OCI-M2 (cell line): Measurements from ENCODE around the gene ZDHHC1.

Experiments
- DNase-seq: peaks from one replicate; lab custom pipeline; 2025; ENCODE audit not compliant: unreplicated experiment; lab: John Stamatoyannopoulos, UW

Gene ZDHHC1

DNA sequence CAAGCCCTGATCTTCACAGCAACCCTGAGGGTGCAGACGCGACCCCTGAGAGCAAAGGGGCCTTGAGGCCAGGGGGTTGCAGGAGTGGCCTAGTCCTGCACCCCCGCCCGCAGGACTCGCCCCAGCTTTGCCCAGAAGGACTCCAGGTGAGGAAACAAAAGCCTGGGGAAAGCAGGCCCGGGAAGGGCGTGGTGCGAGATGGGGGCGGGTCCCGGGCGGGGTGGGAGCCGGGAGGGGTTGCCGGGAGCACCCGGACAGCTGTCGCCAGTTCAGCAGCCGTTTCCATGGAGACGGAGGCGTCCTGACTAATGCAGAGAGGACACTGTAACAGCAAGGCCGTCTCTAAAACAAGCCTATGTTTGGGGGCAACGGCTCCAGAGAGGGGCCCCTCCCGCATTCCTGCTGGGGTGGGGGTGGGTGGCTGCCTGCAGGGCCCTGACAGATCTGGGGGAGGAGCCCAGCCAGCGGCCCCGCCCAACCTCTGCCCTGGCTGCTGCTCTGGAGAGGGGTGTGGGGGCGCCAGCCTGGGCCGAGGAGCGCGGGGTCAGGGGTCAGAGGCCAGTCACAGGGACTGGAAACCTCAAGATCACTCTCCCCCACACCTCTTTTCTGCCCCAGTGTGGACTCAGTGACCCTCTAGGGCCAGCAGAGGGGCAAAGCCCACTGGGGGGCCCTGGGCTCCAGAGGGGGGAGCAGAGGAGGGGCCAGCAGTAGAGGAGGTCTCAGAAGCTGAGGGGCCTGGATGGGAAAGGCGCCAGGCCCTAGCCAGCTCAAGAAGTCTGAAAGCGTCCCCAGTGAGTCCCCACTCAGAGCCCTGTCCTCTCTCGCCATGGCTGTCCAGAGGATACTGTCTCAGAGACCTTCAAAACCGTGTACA lies 19.9 kb downstream of the ZDHHC1 start:
- DNase-seq = no peak

DNA sequence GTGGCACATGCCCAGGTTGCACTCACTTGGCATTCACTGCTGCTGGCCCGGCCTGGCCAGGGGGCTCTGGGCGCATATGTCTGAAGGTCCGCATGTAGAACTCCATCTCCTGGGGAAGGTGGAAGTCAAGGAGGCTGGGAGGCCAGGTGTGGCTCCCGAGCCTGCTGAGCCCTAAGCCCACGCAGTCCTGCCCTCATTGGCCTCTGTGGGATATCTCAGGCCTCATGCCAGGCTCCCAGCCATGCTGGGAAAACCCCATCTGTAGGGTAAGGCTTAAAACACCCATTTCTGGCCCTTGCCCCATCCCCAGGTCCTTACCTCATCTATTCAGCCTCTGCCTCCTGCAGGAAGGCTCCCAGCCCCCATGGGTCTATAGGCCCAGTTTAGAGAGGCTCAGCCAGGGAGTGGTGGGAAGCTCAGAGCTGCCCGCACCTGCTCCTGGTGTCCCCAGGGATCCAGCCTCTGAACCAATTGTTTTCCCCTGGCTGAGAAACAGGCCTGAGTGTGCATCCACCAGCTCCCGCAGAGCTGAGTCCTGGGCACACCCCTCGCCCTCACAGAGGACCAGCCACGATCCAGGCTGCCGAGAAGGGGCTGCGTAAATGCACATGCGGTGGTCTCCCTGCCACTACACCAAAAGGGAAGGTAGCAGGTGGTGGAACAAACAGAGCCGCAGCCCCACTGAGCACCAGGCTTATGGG lies 20.7 kb downstream of the ZDHHC1 start:
- DNase-seq = no peak

DNA sequence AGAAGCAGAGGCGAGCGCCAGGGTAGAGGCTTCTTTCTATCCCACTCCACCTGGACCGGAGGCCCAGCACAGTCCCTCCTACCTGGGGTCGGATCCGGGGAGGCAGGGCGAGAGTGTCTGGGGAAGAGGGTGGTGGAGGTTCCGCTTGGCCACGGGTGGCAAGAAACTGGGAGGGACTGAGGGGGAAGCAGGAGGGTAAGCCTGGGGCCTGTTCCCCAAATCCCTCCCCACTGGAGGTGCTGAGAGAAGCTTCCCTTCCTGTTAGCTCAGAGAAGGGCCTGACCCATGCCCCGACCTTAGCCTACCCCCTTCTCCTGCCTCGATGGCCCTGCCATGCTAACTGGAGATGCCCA lies 21.2 kb downstream of the ZDHHC1 start:
- no peak for DNase-seq

- no peak for DNase-seq
Measured at GRCh38 chr16:67394155-67395104, 21.8 kb downstream of the ZDHHC1 start.

GRCh38 chr16:67393788-67394154 lies 22.5 kb downstream of the ZDHHC1 start:
- no peak for DNase-seq

DNA sequence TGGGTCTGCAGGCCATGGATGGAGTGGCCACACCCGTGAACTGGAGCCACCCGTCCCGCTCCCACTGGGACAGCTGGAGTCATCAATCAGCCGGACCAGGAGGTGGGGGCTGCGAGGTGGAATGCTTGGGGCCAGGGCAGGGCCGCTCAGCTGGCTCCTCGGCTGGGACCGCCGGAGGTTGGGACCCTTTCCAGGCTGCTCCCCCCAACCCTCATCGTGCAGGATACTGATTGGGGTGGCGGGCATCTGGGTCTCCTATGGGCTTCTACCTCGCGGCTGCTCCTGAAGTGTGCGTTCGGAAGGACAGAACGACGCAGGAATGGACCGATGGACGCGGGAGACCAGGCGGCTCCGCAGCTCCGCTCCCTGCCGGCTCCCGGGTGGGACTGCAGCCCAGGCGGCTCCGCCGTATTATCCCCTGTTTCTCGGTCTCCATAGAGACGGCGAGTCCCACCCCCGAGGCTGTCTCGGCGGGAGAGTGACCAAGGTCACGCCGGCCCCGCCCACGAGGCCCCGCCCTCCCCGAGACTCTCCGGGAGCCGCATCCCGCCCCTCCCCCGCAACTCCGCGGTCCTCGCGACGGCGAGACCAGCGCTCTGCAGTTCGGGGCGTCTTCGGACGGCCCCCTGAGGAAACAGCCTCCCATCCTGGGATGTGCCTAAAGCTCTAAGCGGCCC lies 23.0 kb downstream of the ZDHHC1 start, which contains the start of gene TPPP3:
Gene TPPP3, minus strand, starts transcription at position 388 of the 677 bp plus-strand sequence. CDS start 2,387 bp downstream, outside the sequence.
- DNase-seq = no peak

DNA sequence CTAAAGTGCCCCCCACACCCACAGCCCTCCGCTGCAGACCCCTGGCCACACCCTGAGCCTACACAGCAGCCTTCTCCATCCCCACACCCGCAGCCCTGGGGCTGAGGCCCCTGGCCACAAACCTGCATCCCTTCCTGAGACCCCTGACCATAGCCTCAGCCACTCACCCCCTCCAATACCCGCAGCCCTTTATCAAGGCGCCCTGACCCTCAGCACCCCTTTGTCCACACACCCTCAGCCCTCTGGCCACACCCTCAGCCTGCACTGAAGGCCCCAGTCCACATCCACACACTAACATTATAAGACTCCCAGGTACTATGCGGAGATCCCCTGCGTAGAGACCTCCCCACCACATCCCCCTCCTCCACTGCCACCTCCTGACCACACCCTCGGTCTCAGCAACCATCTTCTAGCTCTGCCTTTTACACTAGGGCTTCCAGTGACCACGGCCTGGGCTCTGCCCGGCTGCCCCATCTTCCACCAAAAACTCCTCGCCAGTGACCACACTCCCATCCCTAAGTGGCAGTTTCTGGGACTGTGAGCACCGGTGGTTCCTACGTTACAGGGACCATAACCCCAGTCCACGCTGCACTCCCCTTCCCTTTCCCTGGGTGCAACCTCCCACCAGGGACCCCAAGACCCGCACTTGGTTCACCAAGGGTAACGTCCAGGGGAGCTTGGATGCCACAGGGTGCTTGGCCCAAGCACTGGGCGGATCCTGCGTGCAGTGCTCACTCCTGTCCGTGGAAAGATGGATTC lies 23.8 kb downstream of the ZDHHC1 start:
- no peak for DNase-seq

DNA sequence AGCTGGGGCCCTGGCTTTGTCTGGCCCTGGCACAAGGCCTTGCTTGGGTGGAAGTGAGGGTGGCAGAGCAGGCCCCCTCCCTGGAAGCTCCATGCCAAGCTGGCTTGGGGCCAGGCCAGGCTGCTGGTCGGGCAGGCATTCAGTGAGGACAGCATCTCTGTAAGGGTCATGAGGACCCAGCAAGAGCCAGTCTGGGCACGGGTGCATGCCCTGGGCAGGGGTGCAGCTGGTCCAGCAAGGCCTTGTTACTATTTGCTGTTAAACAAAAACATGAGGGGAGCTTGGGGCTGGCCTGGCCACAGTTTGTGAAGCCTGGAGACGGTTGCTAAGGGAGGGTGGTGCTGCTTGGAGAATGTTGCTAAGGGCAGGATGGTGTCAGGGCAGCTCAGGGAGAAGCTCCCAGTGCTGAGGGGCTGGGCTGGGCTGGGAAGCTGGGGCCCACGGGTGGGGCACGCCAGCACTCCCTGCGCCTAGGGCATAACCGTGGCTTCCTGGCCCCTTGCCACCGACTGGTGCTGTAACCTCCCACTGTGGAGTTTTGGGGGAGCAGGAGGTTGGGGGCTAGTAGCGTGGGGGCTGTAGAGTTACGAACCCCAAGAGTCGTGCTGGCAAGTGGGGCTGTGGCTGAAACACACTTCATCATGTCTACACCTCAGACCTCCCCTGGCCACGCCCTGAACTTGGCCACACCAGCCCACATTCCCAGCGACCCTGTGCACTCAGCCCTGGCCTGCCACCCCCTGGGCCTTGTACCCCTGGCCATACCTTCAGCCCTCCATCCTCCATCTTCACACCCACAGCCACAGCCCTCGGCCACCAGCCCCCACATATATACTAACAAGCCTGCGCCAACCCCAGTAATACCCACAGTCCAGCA lies 24.6 kb downstream of the ZDHHC1 start:
- DNase-seq = no peak

DNA sequence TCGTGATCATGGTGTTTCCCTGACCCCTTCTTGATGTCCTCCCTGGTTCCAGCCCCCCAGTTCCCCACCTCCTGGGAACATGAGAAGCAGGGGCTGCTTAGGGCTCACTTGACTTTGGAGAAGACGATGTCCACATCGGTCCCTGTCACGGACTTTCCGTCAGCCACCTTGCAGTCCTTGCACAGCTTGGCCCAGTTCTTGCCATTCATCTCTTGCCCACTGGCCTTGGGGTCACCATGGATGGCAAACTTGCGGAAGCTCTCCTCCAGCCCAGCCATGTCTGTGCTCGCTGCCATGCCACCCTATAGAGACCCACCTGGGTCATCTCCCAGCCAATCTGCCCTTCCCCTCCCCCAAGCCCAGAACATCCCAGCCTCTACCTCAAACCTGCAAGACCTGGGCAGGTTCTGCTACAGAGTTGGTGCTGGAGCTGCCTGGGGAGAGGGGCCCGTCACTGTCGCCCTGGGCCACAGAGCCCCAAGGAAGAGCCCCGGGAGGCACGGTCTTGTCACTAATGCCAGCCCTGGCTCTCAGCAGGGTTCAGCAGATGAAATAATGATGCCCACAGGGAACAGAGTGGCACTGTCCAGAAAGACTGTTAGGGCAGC lies 25.4 kb downstream of the ZDHHC1 start:
- no peak for DNase-seq

DNA sequence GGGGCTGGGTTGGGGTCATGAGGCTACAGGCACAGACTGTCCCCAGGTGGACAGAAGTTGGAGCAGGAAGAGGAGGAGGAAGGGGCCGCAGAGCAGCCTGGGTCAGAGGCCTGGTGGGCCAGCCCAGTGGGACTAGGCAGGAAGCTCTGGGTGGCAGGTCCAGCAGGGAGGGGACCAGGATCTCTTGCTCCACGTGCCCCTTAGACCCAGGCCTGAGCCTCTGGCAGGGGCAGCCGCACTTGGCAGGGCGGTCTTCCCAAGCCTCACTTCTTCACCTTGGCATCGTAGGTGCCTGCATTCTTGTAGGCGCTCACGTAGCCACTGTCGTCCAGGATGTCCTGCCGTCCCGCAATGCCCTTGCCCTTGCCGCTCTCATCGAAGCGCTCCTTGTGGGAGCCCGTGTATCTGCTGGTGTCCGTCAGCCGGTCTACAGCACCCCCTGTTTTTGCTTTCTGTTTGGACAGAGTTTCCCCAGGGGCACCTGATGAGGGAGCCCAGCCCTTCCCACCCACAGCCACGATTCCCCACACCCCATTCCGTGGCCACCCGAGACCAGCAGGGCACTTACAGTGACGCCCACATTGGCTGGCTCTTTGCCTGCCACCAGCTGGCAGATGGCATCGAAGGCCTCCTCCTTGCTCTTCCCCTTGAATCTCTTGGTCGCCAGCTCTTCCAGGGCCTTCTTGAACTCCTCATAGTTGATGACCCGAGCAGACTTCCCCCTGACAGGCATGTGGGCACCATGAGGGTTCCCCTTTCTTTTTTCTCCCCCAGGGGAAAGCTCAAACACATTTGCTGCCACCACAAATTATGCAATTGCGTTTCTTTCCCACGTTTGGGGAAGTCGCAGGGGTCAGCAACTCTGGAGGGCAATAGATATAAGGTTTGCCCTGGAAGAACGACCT lies 26.1 kb downstream of the ZDHHC1 start:
- no peak for DNase-seq

DNA sequence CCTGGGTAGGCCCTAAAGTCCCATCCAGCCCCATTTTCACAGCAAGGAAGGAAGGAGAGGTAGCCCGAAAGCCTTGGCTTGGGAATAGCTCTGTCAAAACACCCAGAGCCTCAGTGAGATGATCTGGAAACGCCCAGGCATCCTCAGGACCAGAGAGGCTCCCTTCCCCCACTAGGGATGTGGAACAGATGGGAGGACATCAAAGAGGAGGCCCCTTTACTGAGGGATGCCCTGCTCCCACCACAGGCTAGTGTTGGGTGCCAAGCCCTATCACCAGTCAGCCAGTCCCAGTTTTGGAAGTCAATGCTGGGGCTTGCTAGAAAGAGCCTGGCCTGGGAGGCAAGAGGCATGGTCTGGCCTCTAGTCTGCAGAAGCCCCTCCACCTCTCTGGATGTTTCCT lies 27.7 kb downstream of the ZDHHC1 start:
- DNase-seq = no peak

- no peak for DNase-seq
Measured at GRCh38 chr16:67388191-67388590, 28.1 kb downstream of the ZDHHC1 start.

DNA sequence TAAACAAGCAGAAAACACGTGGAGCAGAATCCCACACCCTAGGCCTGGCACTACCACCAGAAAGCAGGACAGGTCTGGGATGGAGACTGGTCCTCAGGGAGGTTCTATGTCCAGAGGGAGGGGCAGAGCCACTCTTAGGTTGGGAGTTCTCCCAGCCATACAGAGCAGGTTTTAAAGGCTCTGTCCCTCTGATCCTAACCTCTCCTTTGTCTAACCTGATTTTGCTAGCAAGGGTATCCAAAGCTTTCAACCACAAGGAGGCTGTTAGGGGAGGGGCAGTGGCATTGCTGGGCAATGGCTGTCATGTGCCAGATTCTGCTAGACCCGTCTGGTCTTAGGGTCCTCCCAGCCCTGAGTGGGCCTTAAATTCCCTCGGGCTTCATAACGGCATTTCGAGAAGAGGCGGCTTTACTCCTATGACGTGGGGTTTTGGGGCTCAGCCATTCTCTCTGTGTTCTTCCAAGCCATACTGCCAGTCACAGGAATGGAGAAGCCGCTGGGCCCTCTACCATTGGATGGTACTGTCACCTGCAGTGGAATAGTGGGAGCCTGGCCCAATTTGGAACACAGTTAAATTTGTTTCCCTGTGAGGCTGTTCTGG lies 28.7 kb downstream of the ZDHHC1 start:
- no peak for DNase-seq

GRCh38 chr16:67386861-67387455 lies 29.3 kb downstream of the ZDHHC1 start:
- DNase-seq = no peak

- DNase-seq = no peak
Measured at GRCh38 chr16:67384778-67385510, 31.3 kb downstream of the ZDHHC1 start.

GRCh38 chr16:67383284-67383683 lies 33.0 kb downstream of the ZDHHC1 start:
- no peak for DNase-seq
